Mononuclear cell (primary cell): ENCODE data around the gene PSMB8. TPM values are rescaled to one million over a fixed set of nuclear protein-coding genes. Genes with fewer than 3 reads are reported as not detected.
"Not testable (repeated sequence)": the region's sequence is repeated elsewhere in the genome, so short reads cannot be mapped to it uniquely, and the experiment has no call there.

Experiments used
- H3K27me3 ChIP-seq: 2 replicates; pipeline ENCODE4 v1.6.0; 2011; ENCODE audit warnings: low read length, control low read depth; ENCODE audit not compliant: insufficient read depth
- H3K4me1 ChIP-seq: 2 replicates; pipeline ENCODE4 v1.5.1; 2011; ENCODE audit warnings: mild to moderate bottlenecking, low read length, control low read depth; ENCODE audit not compliant: insufficient read depth
- H3K4me3 ChIP-seq: 2 replicates; pipeline ENCODE4 v1.5.1; 2011; ENCODE audit warnings: mild to moderate bottlenecking, low read length, moderate library complexity
- H3K9me3 ChIP-seq: 2 replicates; pipeline ENCODE4 v1.5.1; 2011; ENCODE audit warnings: low read depth, mild to moderate bottlenecking, control low read depth, low read length
- total RNA-seq: library from RNA; depleted of rRNA; stranded (reverse); fragments of >200 nt; gene quantifications from one replicate; pipeline ENCODE4 v1.2.3, GENCODE V29; 2012

Gene PSMB8
- 81.4 TPM for total RNA-seq

- H3K4me3 ChIP-seq, result peak within 1 kb of the TSS; percentile 78
- H3K27me3 ChIP-seq, result no peaks in the 10 kb centered on the region
- H3K4me1 ChIP-seq, result peaks cover 82% of the 10 kb centered on the region
- no peaks in the 10 kb centered on the region for H3K9me3 ChIP-seq
Observed at GRCh38 chr6:32843979-32844838, at the start of gene PSMB8. Gene PSMB8, minus strand, starts transcription at chr6:32844047. Its CDS starts 51 bp downstream, at chr6:32843996.

GRCh38 chr6:32890831-32891230 is 47.0 kb upstream of the PSMB8 start:
- Histone ChIP-seq H3K27me3 (no peaks in the 10 kb centered on the region), H3K9me3 (no peaks in the 10 kb centered on the region), H3K4me3 (no peak overlapping the region), H3K4me1 (peaks cover 16% of the 10 kb centered on the region)

DNA sequence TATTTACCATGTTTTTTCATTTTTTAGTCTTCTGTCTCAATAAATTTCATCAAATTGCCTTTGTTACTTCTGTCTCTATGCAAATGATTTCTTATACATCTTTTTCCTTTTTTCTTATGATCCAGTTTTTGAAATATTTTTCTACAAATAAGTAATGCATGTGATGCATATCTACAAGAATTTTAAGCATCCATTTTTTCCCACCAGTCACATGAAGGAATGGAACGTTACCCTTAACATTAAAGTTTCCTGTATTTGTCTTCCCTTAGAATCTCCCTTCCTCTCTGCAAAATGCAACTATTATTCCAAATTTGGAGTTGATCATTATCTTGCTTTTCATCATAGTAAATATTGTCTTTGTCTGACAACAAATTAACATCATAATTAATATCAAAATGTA is 45.7 kb upstream of the PSMB8 start:
- Histone ChIP-seq H3K27me3 (no peaks in the 10 kb centered on the region), H3K4me1 (peaks cover 6% of the 10 kb centered on the region), H3K4me3 (no peak overlapping the region), H3K9me3 (no peaks in the 10 kb centered on the region)

DNA sequence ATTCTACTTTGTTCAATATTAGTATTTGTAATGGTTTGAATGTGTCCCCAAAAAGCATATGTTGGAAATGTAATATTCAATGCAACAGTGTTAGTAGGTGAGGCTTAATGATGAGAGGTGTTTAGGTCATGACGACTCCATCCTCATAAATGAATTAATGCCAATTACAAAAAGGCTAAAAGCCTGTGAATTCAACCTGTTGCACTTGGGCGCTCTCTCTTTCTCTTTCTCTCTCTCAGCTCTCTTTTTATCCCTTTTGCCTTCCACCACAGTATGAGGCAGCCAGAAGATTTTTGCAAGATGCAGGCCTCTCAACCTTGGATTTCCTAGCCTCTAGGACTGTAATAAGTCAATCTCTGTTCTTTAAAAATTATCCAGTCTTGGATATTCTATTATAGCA is 44.7 kb upstream of the PSMB8 start:
- no peak overlapping the region for H3K4me3 ChIP-seq
- peaks cover 3% of the 10 kb centered on the region for H3K4me1 ChIP-seq
- H3K27me3 ChIP-seq, result no peaks in the 10 kb centered on the region
- H3K9me3 ChIP-seq, result no peaks in the 10 kb centered on the region

DNA sequence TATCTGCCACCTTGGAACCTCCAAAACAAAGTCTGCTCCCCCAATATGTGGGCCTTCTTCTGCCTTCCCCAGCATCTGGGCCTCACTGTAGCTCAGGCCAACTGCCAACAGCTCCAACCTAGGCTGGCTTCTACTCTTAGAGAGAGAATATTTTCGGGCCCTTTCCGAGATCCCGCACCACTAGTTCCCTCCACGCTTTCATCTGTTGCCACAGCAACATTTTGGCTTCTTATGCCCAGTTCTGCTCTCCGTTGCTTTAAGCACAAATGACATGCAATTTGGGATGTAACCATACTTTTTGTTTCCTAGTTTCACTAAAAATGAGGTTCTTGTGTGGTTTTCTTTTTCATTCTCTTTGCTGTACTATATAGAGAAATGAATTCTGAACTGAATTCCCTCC is 43.8 kb upstream of the PSMB8 start:
- no peaks in the 10 kb centered on the region for H3K27me3 ChIP-seq
- H3K9me3 ChIP-seq, result no peaks in the 10 kb centered on the region
- H3K4me3 ChIP-seq, result no peak overlapping the region
- H3K4me1 ChIP-seq, result no peaks in the 10 kb centered on the region

DNA sequence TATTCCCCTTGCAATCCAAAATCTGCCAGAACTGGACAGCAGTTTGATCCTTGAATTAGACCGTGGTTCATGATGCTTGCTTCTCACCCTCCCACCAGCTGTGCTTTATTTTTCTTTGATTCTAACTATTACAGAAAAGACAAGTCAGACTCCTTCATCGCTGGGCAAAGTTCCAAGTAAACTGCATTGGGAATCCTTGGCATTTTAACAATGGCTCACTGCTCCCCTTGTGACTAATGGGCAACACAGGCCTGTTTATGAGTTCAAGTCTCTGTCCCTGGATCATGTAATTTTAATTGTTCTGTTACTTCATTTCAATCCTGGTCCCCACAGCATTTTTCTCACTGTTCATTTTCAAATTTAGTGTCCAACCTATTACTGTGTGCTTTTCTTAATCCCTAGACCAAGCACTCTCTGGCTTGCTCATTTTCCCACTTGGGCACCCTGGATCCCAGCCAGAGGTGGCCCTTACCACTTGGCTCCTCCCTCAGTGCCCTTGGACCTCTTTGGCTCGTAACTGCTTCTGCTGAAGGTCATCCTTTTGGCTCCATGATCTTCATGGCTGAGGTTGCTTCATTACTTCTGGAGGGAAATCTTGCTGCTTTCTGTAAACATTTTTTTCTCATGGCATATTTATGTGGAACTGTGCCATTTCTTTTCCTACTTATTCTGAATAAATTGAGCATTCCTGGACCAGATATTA is 43.0 kb upstream of the PSMB8 start:
- Histone ChIP-seq H3K27me3 (no peaks in the 10 kb centered on the region), H3K4me1 (no peaks in the 10 kb centered on the region), H3K9me3 (no peaks in the 10 kb centered on the region), H3K4me3 (no peak overlapping the region)

GRCh38 chr6:32885698-32886286 is 41.9 kb upstream of the PSMB8 start:
- H3K4me1 ChIP-seq, result no peaks in the 10 kb centered on the region
- no peak overlapping the region for H3K4me3 ChIP-seq
- H3K27me3 ChIP-seq, result no peaks in the 10 kb centered on the region
- no peaks in the 10 kb centered on the region for H3K9me3 ChIP-seq

GRCh38 chr6:32883789-32884188 is 39.9 kb upstream of the PSMB8 start:
- Histone ChIP-seq H3K4me3 (no peak overlapping the region), H3K4me1 (no peaks in the 10 kb centered on the region), H3K27me3 (peaks cover 8% of the 10 kb centered on the region), H3K9me3 (no peaks in the 10 kb centered on the region)

GRCh38 chr6:32882879-32883250 is 39.0 kb upstream of the PSMB8 start:
- Histone ChIP-seq H3K9me3 (no peaks in the 10 kb centered on the region), H3K4me3 (no peak overlapping the region), H3K27me3 (peaks cover 8% of the 10 kb centered on the region), H3K4me1 (no peaks in the 10 kb centered on the region)

DNA sequence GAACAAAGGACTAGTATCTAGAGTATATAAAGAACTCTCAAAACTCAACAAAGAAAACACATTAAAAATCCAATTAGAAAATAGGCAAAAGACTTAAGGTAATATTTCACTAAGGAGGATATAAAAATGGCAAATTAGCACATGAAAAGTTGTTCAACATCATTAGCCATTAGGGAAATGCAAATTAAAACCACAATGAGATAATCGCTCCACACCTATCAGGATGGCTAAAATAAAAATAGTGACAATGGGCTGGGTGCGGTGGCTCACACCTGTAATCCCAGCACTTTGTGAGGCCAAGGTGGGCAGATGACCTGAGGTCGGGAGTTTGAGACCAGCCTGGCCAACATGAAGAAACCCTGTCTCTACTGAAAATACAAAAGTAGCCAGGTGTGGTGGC is 37.1 kb upstream of the PSMB8 start:
- H3K4me3 ChIP-seq, H3K27me3 ChIP-seq, H3K9me3 ChIP-seq, H3K4me1 ChIP-seq: not testable (repeated sequence)

GRCh38 chr6:32879691-32880090 is 35.8 kb upstream of the PSMB8 start:
- no peak overlapping the region for H3K4me3 ChIP-seq
- H3K9me3 ChIP-seq, result no peaks in the 10 kb centered on the region
- H3K4me1 ChIP-seq, result no peaks in the 10 kb centered on the region
- H3K27me3 ChIP-seq, result peaks cover 8% of the 10 kb centered on the region

DNA sequence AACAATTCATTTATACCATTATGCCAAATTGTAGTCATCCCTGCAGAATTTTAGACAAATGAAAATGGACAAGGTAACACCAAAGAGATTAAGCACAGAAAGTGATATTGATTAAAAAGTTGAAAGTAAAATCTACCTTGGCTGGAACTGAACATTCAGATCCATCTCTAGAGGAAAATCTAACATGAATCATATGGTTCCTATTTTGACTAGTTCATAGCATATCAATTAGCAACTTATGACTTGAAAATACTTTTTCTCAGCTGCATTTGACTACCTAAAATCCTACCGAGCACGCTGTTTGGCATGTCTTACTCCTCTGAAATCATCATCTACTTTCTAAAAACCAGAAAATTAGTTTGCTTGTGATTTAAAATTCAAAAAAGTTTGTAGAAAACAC is 32.8 kb upstream of the PSMB8 start:
- Histone ChIP-seq H3K4me3 (no peak overlapping the region), H3K27me3 (peaks cover 8% of the 10 kb centered on the region), H3K9me3 (no peaks in the 10 kb centered on the region), H3K4me1 (no peaks in the 10 kb centered on the region)

DNA sequence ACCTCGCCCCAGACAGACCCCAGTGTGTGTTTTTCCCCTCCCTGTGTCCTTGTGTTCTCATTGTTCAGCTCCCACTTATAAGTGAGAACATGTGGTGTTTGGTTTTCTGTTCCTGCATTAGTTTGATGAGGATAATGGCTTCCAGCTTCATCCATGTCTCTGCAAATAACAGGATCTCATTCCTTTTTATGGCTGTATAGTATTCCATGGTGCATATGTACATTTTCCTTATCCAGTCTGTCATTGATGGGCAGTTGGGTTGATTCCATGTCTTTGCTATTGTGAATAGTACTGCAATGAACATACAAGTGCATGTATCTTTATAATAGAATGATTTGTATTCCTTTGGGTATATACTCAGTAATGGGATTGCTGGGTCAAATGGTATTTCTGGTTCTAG is 30.1 kb upstream of the PSMB8 start:
- H3K27me3 ChIP-seq, H3K4me1 ChIP-seq, H3K4me3 ChIP-seq, H3K9me3 ChIP-seq: not testable (repeated sequence)

DNA sequence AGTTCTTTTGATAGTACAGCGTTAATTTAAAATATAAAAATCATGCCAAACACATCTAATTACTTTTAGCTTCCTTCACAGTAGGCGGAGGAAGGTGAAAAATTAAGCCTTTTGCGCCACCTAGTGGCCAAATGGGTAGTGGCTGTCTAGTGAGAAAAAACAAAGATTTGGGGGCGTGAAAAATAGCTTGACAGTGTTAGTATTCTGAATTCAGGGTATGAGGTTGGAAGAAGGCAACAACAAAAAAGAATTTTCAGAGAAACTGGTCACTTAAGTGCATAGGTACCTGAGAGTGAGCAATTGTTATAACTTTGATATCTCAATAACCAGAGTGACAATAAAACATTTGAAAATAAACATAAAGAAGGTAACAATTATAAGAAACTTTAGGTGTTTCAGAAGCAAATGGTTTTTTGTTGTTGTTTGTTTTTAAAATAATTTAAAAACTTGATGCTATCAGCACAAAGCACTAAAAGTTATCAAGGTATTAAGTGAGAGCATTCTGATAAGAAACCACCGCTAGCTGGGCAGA is 24.5 kb upstream of the PSMB8 start:
- Histone ChIP-seq H3K4me3 (no peak overlapping the region), H3K27me3 (peaks cover 3% of the 10 kb centered on the region), H3K4me1 (peaks cover 21% of the 10 kb centered on the region), H3K9me3 (no peaks in the 10 kb centered on the region)

- peaks cover 3% of the 10 kb centered on the region for H3K27me3 ChIP-seq
- H3K4me1 ChIP-seq, result peaks cover 22% of the 10 kb centered on the region
- H3K9me3 ChIP-seq, result no peaks in the 10 kb centered on the region
- H3K4me3 ChIP-seq, result no peak overlapping the region
Observed at GRCh38 chr6:32867554-32868256, 23.9 kb upstream of the PSMB8 start.
